H1 (cell line): ENCODE data around the gene GBP2. TPM values are rescaled to one million over a fixed set of nuclear protein-coding genes. Genes with fewer than 3 reads are reported as not detected.

Experiments
- KDM4A ChIP-seq: IDR thresholded peaks from one replicate; pipeline ENCODE4 v1.7.1; 2012; ENCODE audit warnings: low read depth, mild to moderate bottlenecking, moderate library complexity, low read length, inconsistent platforms; ENCODE audit not compliant: severe bottlenecking
- polyA plus RNA-seq, 7 experiments: library from polyadenylated mRNA; depleted of rRNA in 3 of 7; stranded (reverse) in 5 of 7; unstranded in 2 of 7; fragments of >200 nt in 5 of 7; fragments of 200-250 nt in 2 of 7; gene quantifications; 1 replicate in 5 of 7; 2 replicates in 1 of 7; 4 replicates in 1 of 7; pipeline versions ENCODE4 v1.2.1 to v1.2.3, GENCODE V29; 2011 to 2013; ENCODE audit warnings: missing spikeins in 2 of 7, mixed read lengths in 2 of 7
- total RNA-seq: library from RNA; stranded (reverse); fragmentation: NEBNext Ultra II Directional; extraction: Animal tissue kit (Norgen Biotek cat#: 25700); gene quantifications from 2 replicates; pipeline ENCODE4 v1.2.1, GENCODE V29; 2021

The GBP2 gene
- total and polyA plus RNA-seq, 2 of the 8 experiments (the other 6 are each of a cell fraction or from before 2014, with no cell fraction given): not detected

DNA sequence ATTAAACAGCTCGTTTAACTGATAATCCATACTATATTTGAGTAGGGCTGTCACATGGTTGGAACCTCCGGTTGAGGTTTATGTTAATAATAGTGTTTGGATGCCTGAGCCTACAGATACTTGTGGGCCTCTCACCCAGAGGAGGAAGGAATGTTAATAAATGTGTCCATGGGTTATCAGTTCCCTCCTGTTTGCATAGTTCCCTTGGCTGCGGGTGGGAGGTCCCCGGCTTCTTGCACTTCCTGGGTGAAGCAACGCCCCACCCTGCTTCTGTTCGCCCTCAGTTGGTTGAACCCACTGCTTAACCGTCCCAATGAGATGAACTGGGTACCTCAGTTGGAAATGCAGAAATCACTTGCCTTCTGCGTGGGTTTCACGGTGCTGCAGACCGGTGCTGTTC, 37.3 kb downstream of the GBP2 start (continued):
- TF ChIP-seq KDM4A: no peak
- TF ChIP-seq, all 59 proteins: peak for 0
